ENCODE data around the gene ANKH.

The ANKH gene

DNA sequence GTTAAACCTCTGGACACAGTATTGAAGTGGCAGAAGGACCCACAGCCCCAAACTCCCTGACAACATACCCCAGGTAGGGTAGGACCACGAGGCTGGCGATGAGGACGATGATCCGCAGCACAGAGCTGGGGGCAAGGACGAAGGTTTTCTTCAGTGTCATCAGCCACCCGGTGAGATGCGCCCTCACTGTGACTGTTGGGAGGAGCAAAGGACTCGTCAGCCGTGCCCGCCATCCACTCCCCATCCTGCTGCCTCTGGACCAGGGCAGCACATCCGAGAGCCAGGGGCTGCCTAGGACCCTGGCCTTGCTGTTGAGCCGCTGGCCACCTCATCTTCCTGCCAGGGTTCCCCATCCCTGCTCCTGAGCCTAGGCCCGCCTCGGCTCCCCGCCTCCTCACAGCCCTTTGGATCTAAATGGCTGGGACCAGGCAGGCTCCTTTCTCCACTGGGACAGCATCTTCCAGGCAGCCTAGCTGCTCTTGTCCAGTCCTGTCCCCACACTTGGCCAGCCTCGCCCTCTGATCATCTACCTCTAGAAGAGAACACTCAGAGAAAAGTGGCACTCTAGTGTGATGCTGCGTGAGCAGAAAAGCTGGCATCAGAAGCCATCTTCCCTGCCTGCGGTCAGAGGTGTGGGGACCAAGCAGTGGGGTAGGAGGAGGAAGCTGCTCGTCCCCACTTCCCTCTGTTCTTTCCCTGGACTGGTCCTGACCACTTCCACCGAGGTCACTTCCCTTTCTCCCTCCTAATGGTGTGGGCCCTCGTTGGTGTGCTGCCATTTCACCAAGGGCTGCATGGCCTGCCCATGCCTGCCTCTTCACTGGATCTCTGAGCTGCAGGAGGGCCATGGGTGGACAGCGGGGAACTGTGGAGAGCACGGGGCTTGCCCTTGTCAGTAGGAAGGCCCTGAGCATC lies 157.8 kb downstream of the ANKH start:
- no peak for DNase-seq (ENCODE audit: low read depth)
- TF ChIP-seq, protein P1, sequence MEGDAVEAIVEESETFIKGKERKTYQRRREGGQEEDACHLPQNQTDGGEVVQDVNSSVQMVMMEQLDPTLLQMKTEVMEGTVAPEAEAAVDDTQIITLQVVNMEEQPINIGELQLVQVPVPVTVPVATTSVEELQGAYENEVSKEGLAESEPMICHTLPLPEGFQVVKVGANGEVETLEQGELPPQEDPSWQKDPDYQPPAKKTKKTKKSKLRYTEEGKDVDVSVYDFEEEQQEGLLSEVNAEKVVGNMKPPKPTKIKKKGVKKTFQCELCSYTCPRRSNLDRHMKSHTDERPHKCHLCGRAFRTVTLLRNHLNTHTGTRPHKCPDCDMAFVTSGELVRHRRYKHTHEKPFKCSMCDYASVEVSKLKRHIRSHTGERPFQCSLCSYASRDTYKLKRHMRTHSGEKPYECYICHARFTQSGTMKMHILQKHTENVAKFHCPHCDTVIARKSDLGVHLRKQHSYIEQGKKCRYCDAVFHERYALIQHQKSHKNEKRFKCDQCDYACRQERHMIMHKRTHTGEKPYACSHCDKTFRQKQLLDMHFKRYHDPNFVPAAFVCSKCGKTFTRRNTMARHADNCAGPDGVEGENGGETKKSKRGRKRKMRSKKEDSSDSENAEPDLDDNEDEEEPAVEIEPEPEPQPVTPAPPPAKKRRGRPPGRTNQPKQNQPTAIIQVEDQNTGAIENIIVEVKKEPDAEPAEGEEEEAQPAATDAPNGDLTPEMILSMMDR (IDR thresholded peaks at IDR 0.05; ENCODE audit: control insufficient read depth, insufficient read depth, low read depth, low read length, missing control alignments): no peak
- H3K4me3 ChIP-seq (ENCODE audit: control insufficient read depth, low read depth, low read length): no peak overlapping the region

DNA sequence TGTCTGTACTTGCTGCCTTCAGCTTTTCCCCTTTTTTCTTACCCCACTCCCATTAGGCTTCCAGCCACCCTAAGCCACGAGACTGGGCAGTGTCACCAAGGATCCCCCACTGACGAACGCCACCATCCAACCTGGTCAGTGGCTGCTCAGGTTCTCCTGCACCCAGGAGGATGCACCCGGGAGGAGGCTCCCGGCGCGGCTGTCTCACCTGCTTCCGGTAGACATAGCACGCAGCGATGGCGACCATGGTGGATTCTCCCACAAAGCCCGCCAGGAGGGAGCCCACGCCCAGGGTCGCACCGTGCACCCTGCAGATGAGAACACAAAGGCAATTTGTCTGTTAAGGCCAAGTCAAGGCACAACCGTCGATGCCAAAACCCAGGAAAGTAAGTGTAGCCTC lies 158.9 kb downstream of the ANKH start:
- TF ChIP-seq, protein P1 (IDR thresholded peaks at IDR 0.05; ENCODE audit: control insufficient read depth, insufficient read depth, low read depth, low read length, missing control alignments): no peak
- DNase-seq (ENCODE audit: low read depth): no peak
- H3K4me3 ChIP-seq (ENCODE audit: control insufficient read depth, low read depth, low read length): no peak overlapping the region

DNA sequence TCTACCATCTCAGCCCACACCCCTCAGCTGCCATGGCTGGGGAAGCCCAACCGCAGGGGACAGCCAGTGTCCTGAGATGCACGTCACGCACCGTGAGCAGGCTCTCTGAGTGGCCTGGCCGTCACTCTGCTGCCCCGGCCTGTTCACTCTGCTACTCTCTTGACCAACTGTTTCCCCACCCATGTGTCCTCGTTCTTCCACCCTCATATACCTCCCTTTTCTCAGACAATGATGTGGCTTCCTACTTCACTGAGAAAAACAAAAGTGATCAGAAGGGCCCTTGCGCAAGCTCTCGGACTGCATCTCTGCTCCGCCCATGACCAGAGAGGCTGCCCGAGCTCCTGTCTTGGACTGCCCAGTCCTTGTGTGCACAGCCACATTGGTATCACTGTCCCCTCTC lies 159.4 kb downstream of the ANKH start:
- no peak overlapping the region for H3K4me3 ChIP-seq (ENCODE audit: control insufficient read depth, low read depth, low read length)
- TF ChIP-seq, protein P1 (IDR thresholded peaks at IDR 0.05; ENCODE audit: control insufficient read depth, insufficient read depth, low read depth, low read length, missing control alignments): no peak
- DNase-seq (ENCODE audit: low read depth): no peak

DNA sequence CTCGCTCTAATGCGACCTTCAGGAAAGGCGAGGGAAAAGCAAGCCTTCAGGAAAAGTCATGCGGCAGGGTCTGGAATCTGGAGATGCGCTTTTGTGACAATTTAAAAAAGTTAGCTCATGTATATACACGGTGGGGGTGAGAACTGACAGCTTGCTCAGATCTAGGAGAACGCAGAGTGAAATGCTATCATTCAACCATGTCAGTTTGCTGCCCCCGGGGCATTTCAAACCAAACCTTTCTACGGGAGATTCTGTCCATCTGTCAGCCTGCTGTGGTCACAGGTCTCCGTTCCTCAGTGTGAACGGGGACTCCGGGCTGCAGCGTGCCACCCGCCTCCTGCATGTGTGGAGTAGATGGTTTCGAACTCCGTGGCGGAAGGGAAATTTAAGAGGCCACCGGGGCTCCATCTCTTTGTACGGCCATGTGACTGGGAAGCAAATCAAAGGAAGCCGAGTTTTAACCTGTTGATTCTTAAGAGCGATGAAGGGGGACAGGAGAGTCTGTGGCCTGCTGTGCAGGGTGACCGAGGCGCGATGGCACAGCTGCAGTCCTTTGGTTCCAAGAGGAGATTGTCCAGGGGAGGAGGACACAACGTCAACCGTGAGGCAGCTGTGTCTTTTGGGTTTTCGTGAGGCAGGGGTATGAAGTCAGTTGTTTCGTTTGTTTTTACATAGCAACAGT lies 161.1 kb downstream of the ANKH start:
- no peak for DNase-seq (ENCODE audit: low read depth)
- H3K4me3 ChIP-seq (ENCODE audit: control insufficient read depth, low read depth, low read length): no peak overlapping the region
- TF ChIP-seq, protein P1 (IDR thresholded peaks at IDR 0.05; ENCODE audit: control insufficient read depth, insufficient read depth, low read depth, low read length, missing control alignments): no peak

DNA sequence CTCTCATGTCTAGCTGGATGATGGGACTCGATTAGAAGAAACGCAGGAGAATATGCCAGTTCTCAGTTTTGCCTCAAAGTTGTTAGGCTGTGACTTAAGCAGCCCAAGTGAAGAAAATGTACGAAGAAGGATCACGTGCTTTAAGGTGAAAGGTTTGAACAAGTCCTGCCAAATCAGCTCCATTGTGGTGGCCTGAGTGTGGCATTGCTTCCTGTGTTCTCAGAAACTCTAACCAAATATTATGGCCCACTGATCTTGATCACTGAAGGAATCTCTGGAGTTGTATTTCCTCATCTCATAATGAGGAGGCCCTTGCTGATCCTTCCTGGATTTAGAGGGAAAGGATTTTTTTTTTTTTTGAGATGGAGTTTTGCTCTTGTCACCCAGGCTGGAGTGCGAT lies 163.0 kb downstream of the ANKH start:
- H3K4me3 ChIP-seq (ENCODE audit: control insufficient read depth, low read depth, low read length): no peak overlapping the region
- no peak for DNase-seq (ENCODE audit: low read depth)
- TF ChIP-seq, protein P1 (IDR thresholded peaks at IDR 0.05; ENCODE audit: control insufficient read depth, insufficient read depth, low read depth, low read length, missing control alignments): no peak

DNA sequence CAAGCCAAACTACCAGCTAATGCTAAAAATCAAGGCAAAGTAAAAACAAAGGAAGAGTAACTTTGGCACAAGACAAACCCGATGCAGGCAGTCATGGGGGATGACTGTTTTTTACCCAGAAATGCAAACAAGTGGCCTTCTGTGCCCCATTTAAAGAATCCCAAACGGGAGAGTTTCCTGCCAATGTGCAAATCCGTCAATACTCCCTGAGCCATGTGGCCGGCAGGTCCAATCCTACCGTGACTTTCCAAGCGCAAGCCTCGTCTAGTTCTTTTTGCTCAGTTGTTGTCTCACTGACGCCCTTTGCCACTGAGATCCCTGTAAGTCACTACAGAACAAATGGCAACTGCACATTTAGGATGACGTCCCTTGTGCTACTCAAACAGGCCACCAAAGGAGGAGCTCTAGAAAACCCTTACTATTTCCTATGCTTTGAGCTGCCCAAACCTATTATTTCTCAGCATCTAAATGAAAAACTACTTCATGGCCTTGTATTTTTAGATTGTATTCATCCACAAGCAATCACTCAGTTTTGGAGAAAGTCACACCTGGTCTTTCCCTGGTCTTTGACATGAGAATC lies 163.7 kb downstream of the ANKH start:
- no peak overlapping the region for H3K4me3 ChIP-seq (ENCODE audit: control insufficient read depth, low read depth, low read length)
- DNase-seq (ENCODE audit: low read depth): no peak
- TF ChIP-seq, protein P1 (IDR thresholded peaks at IDR 0.05; ENCODE audit: control insufficient read depth, insufficient read depth, low read depth, low read length, missing control alignments): no peak
